HepG2 (cell line): ENCODE measurements around the gene EOMES. TPM values are rescaled to one million over a fixed set of nuclear protein-coding genes. Genes with fewer than 3 reads are reported as not detected.
A peak's percentile ranks its signal among the peaks of the same experiment; 100 is the strongest.

Experiments
- EZH2 ChIP-seq: conservative IDR thresholded peaks from 2 replicates; pipeline ENCODE4 v1.6.1; 2012; ENCODE audit warnings: mild to moderate bottlenecking, low read depth, low read length, moderate library complexity
- KDM2A ChIP-seq: sonication (generic); formaldehyde crosslinking; IDR thresholded peaks from 2 replicates; pipeline ENCODE4 v1.4.0; 2020; ENCODE audit warnings: low read depth, missing genetic modification reagents, borderline replicate concordance
- KDM5B ChIP-seq: sonication (generic); formaldehyde crosslinking; IDR thresholded peaks from 2 replicates; pipeline ENCODE4 v1.4.0; 2020; ENCODE audit warnings: missing genetic modification reagents, mild to moderate bottlenecking, borderline replicate concordance
- MYNN ChIP-seq: sonication (generic); formaldehyde crosslinking; IDR thresholded peaks from 2 replicates; pipeline ENCODE4 v1.4.0; 2020; ENCODE audit warnings: mild to moderate bottlenecking, low read depth, missing genetic modification reagents
- PCBP1 ChIP-seq: fragments of 200-400 bp; formaldehyde crosslinking; IDR thresholded peaks from 2 replicates; pipeline ENCODE4 v1.6.1; 2017; ENCODE audit warnings: mild to moderate bottlenecking, low read depth, low read length, borderline replicate concordance
- POLR2A ChIP-seq, 2 experiments: IDR thresholded peaks; 2 replicates each; pipeline ENCODE4 v1.6.1; 2011; ENCODE audit warnings: low read depth in 2 of 2, low read length in 2 of 2, mild to moderate bottlenecking in 1 of 2, moderate library complexity in 1 of 2; ENCODE audit not compliant: insufficient read depth in 1 of 2
- RAD21 ChIP-seq: fragments of 450-650 bp; formaldehyde crosslinking; IDR thresholded peaks from 2 replicates; pipeline ENCODE4 v1.5.0; 2020; ENCODE audit warnings: mild to moderate bottlenecking
- RELA ChIP-seq: sonication (generic); formaldehyde crosslinking; IDR thresholded peaks from 2 replicates; pipeline ENCODE4 v1.4.0; 2020; ENCODE audit warnings: missing genetic modification reagents
- SMC3 ChIP-seq: IDR thresholded peaks from 2 replicates; pipeline ENCODE4 v1.6.1; 2011; ENCODE audit warnings: low read length, improper control_type of control experiment
- XRCC5 ChIP-seq: fragments of 200-400 bp; formaldehyde crosslinking; optimal IDR thresholded peaks from 2 replicates; pipeline ENCODE3; 2017; ENCODE audit warnings: mild to moderate bottlenecking, low read length
- YEATS2 ChIP-seq: sonication (generic); formaldehyde crosslinking; IDR thresholded peaks from 2 replicates; pipeline ENCODE4 v1.4.0; 2020; ENCODE audit warnings: missing genetic modification reagents, borderline replicate concordance
- ZFX ChIP-seq: sonication (generic); formaldehyde crosslinking; IDR thresholded peaks from 2 replicates; pipeline ENCODE4 v1.4.0; 2020; ENCODE audit warnings: mild to moderate bottlenecking, low read depth, missing genetic modification reagents, moderate library complexity
- ZNF136 ChIP-seq: sonication (generic); formaldehyde crosslinking; IDR thresholded peaks from 2 replicates; pipeline ENCODE4 v1.8.1; 2022; ENCODE audit warnings: low read depth, mild to moderate bottlenecking, moderate library complexity, missing genetic modification reagents
- ZNF33A ChIP-seq: sonication (generic); formaldehyde crosslinking; IDR thresholded peaks from 2 replicates; pipeline ENCODE4 v1.5.1; 2020; ENCODE audit warnings: missing genetic modification reagents, mild to moderate bottlenecking, moderate library complexity, borderline replicate concordance
- ZNF570 ChIP-seq: sonication (generic); formaldehyde crosslinking; IDR thresholded peaks from 2 replicates; pipeline ENCODE4 v1.4.0; 2020; ENCODE audit warnings: mild to moderate bottlenecking, missing genetic modification reagents, borderline replicate concordance
- polyA plus RNA-seq, 8 experiments: library from polyadenylated mRNA; depleted of rRNA in 3 of 8; stranded (reverse) in 7 of 8; unstranded in 1 of 8; fragments of >200 nt; fragmentation: Illumina TruSeq in 4 of 8; extraction: Trizol in 4 of 8; gene quantifications; 2 replicates each; pipeline versions ENCODE4 v1.2.1 to v1.2.3, GENCODE V29; 2011 to 2016; ENCODE audit warnings: low read depth in 4 of 8, missing spikeins in 1 of 8, mixed read lengths in 1 of 8; ENCODE audit not compliant: insufficient read depth in 1 of 8
- total RNA-seq, 5 experiments: library from RNA; depleted of rRNA; stranded (reverse); fragments of >200 nt; fragmentation: Illumina TruSeq; extraction: Trizol; gene quantifications; 2 replicates each; pipeline ENCODE4 v1.2.3, GENCODE V29; 2016; ENCODE audit warnings: low read depth in 1 of 5
- TF ChIP-seq, protein P1 (sequence below): sonication (generic); formaldehyde crosslinking; IDR thresholded peaks from 2 replicates; pipeline ENCODE4 v1.5.1; 2020; ENCODE audit warnings: mild to moderate bottlenecking, missing genetic modification reagents, moderate library complexity
- TF ChIP-seq, protein P2 (sequence below): sonication (generic); formaldehyde crosslinking; conservative IDR thresholded peaks from 2 replicates; pipeline ENCODE4 v1.8.0; 2022; ENCODE audit warnings: mild to moderate bottlenecking, moderate library complexity, missing genetic modification reagents
- TF ChIP-seq, protein P3 (sequence below): sonication (generic); formaldehyde crosslinking; IDR thresholded peaks from 2 replicates; pipeline ENCODE4 v1.5.0; 2020; ENCODE audit warnings: mild to moderate bottlenecking, missing genetic modification reagents, moderate library complexity

EOMES gene
- total and polyA plus RNA-seq, 2 of the 13 experiments (the other 11 are each of a cell fraction or from before 2014, with no cell fraction given), result 0.11 to 0.12 TPM

DNA sequence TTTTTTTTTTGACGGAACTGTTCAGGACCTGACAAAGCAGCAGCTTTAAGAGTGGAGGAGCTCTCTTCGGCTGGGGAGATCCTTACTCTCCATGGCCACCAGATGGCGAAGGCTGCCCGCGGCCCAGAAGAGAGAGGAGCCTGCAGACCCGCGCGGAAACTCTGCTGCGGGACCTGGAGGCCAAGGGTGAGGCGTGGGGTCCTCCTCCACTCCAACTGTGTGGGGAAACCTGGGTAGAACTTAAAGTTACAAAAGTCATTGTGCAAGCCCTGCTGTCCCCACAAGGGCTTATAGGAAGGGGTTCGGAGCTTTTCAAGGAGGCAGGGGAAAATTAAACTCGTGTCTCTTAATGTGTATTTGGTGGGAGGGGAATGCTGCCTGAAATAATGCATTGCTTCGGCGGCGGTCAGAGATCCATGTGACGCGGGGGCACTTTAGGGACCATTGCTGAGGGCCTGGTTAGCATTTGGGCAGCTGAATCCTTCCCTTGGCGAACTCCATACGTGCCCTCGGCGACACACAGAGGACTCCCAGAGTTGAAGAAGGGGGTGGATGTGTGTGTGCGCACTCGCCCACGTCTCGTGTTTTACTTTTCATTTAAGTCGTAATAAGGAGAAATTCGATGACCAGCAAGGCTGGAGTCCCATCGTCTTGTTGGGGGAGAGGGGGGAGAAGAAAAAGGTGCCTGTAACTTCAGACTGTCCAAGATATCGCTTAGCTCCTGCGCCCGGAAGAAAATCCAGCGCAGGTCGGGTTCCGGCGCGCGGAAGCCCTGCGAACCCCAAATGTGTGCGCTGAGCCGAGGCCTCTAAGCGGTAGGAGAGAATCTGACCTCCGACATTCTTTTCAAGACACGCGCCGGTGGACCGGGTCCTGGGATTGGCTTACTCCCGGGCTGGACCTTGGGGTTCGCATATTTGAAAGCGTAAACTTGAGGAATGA lies 9.7 kb downstream of the EOMES start (continued):
- 0 out of 2 replicates have a peak, but pooled peaks have one; percentile 17 for TF ChIP-seq KDM5B (CRISPR knock-in tag)
- peak; percentile 35; the same call in 1 of the 2 replicates for TF ChIP-seq KDM2A (CRISPR knock-in tag)
- no peak for TF ChIP-seq ZNF136 (CRISPR knock-in tag)
- TF ChIP-seq SMC3, result peak; percentile 56; the same call in 1 of the 2 replicates
- no peak for TF ChIP-seq MYNN
- TF ChIP-seq, protein P1, sequence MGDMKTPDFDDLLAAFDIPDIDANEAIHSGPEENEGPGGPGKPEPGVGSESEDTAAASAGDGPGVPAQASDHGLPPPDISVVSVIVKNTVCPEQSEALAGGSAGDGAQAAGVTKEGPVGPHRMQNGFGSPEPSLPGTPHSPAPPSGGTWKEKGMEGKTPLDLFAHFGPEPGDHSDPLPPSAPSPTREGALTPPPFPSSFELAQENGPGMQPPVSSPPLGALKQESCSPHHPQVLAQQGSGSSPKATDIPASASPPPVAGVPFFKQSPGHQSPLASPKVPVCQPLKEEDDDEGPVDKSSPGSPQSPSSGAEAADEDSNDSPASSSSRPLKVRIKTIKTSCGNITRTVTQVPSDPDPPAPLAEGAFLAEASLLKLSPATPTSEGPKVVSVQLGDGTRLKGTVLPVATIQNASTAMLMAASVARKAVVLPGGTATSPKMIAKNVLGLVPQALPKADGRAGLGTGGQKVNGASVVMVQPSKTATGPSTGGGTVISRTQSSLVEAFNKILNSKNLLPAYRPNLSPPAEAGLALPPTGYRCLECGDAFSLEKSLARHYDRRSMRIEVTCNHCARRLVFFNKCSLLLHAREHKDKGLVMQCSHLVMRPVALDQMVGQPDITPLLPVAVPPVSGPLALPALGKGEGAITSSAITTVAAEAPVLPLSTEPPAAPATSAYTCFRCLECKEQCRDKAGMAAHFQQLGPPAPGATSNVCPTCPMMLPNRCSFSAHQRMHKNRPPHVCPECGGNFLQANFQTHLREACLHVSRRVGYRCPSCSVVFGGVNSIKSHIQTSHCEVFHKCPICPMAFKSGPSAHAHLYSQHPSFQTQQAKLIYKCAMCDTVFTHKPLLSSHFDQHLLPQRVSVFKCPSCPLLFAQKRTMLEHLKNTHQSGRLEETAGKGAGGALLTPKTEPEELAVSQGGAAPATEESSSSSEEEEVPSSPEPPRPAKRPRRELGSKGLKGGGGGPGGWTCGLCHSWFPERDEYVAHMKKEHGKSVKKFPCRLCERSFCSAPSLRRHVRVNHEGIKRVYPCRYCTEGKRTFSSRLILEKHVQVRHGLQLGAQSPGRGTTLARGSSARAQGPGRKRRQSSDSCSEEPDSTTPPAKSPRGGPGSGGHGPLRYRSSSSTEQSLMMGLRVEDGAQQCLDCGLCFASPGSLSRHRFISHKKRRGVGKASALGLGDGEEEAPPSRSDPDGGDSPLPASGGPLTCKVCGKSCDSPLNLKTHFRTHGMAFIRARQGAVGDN, result peak; percentile 33; the same call in 1 of the 2 replicates
- TF ChIP-seq, protein P2, sequence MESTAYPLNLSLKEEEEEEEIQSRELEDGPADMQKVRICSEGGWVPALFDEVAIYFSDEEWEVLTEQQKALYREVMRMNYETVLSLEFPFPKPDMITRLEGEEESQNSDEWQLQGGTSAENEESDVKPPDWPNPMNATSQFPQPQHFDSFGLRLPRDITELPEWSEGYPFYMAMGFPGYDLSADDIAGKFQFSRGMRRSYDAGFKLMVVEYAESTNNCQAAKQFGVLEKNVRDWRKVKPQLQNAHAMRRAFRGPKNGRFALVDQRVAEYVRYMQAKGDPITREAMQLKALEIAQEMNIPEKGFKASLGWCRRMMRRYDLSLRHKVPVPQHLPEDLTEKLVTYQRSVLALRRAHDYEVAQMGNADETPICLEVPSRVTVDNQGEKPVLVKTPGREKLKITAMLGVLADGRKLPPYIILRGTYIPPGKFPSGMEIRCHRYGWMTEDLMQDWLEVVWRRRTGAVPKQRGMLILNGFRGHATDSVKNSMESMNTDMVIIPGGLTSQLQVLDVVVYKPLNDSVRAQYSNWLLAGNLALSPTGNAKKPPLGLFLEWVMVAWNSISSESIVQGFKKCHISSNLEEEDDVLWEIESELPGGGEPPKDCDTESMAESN (CRISPR knock-in tag), result no peak
- 0 out of 2 replicates have a peak, but pooled peaks have one; percentile 34 for TF ChIP-seq ZNF570 (CRISPR knock-in tag)
- TF ChIP-seq ZFX (CRISPR knock-in tag), result 0 out of 2 replicates have a peak, but pooled peaks have one; percentile 20
- TF ChIP-seq, protein P3, sequence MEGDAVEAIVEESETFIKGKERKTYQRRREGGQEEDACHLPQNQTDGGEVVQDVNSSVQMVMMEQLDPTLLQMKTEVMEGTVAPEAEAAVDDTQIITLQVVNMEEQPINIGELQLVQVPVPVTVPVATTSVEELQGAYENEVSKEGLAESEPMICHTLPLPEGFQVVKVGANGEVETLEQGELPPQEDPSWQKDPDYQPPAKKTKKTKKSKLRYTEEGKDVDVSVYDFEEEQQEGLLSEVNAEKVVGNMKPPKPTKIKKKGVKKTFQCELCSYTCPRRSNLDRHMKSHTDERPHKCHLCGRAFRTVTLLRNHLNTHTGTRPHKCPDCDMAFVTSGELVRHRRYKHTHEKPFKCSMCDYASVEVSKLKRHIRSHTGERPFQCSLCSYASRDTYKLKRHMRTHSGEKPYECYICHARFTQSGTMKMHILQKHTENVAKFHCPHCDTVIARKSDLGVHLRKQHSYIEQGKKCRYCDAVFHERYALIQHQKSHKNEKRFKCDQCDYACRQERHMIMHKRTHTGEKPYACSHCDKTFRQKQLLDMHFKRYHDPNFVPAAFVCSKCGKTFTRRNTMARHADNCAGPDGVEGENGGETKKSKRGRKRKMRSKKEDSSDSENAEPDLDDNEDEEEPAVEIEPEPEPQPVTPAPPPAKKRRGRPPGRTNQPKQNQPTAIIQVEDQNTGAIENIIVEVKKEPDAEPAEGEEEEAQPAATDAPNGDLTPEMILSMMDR (CRISPR knock-in tag), result peak; percentile 86
- no peak for TF ChIP-seq ZNF33A (CRISPR knock-in tag)
- TF ChIP-seq PCBP1, result no peak
- TF ChIP-seq XRCC5, result peak; percentile 67
- TF ChIP-seq EZH2, result 0 out of 2 replicates have a peak, but pooled peaks have one; percentile 54
- no peak for TF ChIP-seq RELA
- TF ChIP-seq RAD21 (CRISPR knock-in tag), result peak; percentile 59; the same call in 1 of the 2 replicates
- TF ChIP-seq YEATS2, result 0 out of 2 replicates have a peak, but pooled peaks have one; percentile 35
- TF ChIP-seq POLR2A (IDR thresholded peaks at IDR 0.05; ENCODE audit: insufficient read depth in 1 of 2, low read depth in 2 of 2, low read length in 2 of 2), result no peak
